SK-N-SH treated with all-trans-retinoic acid at 6 μM for 48 hours (cell line): ENCODE data around the gene HS3ST3A1.

Experiments
- ATAC-seq: fragments of 200-7000 bp; cut with Tn5 transposase; 3 replicates; pipeline ENCODE4 v1.9.1; 2020; ENCODE audit warnings: mild to moderate bottlenecking, moderate library complexity
- ARNTL ChIP-seq: fragments of 450-650 bp; formaldehyde crosslinking; IDR thresholded peaks from 2 replicates; pipeline ENCODE4 v1.5.0; 2020; ENCODE audit warnings: low read depth, mild to moderate bottlenecking, moderate library complexity, borderline replicate concordance
- BACH2 ChIP-seq: fragments of 250-450 bp; sonication (Bioruptor Pico); IDR thresholded peaks from 2 replicates; pipeline ENCODE4 v1.9.0; 2021; ENCODE audit warnings: mild to moderate bottlenecking, borderline replicate concordance
- CREB5 ChIP-seq: fragments of 250-450 bp; sonication (Bioruptor Pico); IDR thresholded peaks from 2 replicates; pipeline ENCODE4 v1.5.1; 2020; ENCODE audit warnings: low read depth, mild to moderate bottlenecking, moderate library complexity
- CSDC2 ChIP-seq: fragments of 250-450 bp; sonication (Bioruptor Pico); IDR thresholded peaks from 2 replicates; pipeline ENCODE4 v1.5.0; 2020; ENCODE audit warnings: mild to moderate bottlenecking, moderate library complexity
- CSRNP3 ChIP-seq: fragments of 250-450 bp; sonication (Bioruptor Pico); IDR thresholded peaks from 2 replicates; pipeline ENCODE4 v1.5.1; 2021; ENCODE audit warnings: mild to moderate bottlenecking, moderate library complexity
- ESRRG ChIP-seq: fragments of 250-450 bp; sonication (Bioruptor Pico); IDR thresholded peaks from 2 replicates; pipeline ENCODE4 v1.6.1; 2021; ENCODE audit warnings: mild to moderate bottlenecking
- GLIS3 ChIP-seq: fragments of 250-450 bp; sonication (Bioruptor Pico); IDR thresholded peaks from 2 replicates; pipeline ENCODE4 v1.5.0; 2020; ENCODE audit warnings: mild to moderate bottlenecking, moderate library complexity
- ISL1 ChIP-seq: fragments of 250-450 bp; sonication (Bioruptor Pico); IDR thresholded peaks from 2 replicates; pipeline ENCODE4 v2.1.2; 2022; ENCODE audit warnings: mild to moderate bottlenecking, moderate library complexity
- OSR1 ChIP-seq: fragments of 250-450 bp; sonication (Bioruptor Pico); IDR thresholded peaks from 2 replicates; pipeline ENCODE4 v1.8.0; 2022; ENCODE audit warnings: moderate library complexity, mild to moderate bottlenecking, inconsistent platforms
- PATZ1 ChIP-seq: fragments of 250-450 bp; sonication (Bioruptor Pico); IDR thresholded peaks from 2 replicates; pipeline ENCODE4 v1.8.0; 2020; ENCODE audit warnings: mild to moderate bottlenecking, moderate library complexity, borderline replicate concordance
- POU6F1 ChIP-seq: fragments of 250-450 bp; sonication (Bioruptor Pico); IDR thresholded peaks from 2 replicates; pipeline ENCODE4 v1.8.0; 2021; ENCODE audit warnings: low read depth, mild to moderate bottlenecking, moderate library complexity, borderline replicate concordance
- PPARA ChIP-seq: fragments of 250-450 bp; sonication (Bioruptor Pico); IDR thresholded peaks from 2 replicates; pipeline ENCODE4 v1.5.0; 2020; ENCODE audit warnings: mild to moderate bottlenecking, borderline replicate concordance
- RARB ChIP-seq: fragments of 250-450 bp; sonication (Bioruptor Pico); IDR thresholded peaks from 2 replicates; pipeline ENCODE4 v1.8.0; 2021; ENCODE audit warnings: mild to moderate bottlenecking, moderate library complexity
- SNAI2 ChIP-seq: fragments of 250-450 bp; sonication (Bioruptor Pico); IDR thresholded peaks from 2 replicates; pipeline ENCODE4 v1.5.0; 2020; ENCODE audit warnings: mild to moderate bottlenecking, moderate library complexity
- TCF4 ChIP-seq: fragments of 250-450 bp; sonication (Bioruptor Pico); IDR thresholded peaks from 2 replicates; pipeline ENCODE4 v1.8.0; 2021; ENCODE audit warnings: mild to moderate bottlenecking, moderate library complexity, borderline replicate concordance
- TOX ChIP-seq: fragments of 250-450 bp; sonication (Bioruptor Pico); IDR thresholded peaks from 2 replicates; pipeline ENCODE4 v1.8.0; 2021; ENCODE audit warnings: mild to moderate bottlenecking, moderate library complexity, borderline replicate concordance
- TSHZ2 ChIP-seq: fragments of 250-450 bp; sonication (Bioruptor Pico); IDR thresholded peaks from 2 replicates; pipeline ENCODE4 v1.5.0; 2020; ENCODE audit warnings: mild to moderate bottlenecking, moderate library complexity
- ZC3H10 ChIP-seq: fragments of 250-450 bp; sonication (Bioruptor Pico); IDR thresholded peaks from 2 replicates; pipeline ENCODE4 v1.5.1; 2021; ENCODE audit warnings: mild to moderate bottlenecking, moderate library complexity
- ZFP3 ChIP-seq: fragments of 250-450 bp; sonication (Bioruptor Pico); IDR thresholded peaks from 2 replicates; pipeline ENCODE4 v1.5.0; 2020; ENCODE audit warnings: mild to moderate bottlenecking, moderate library complexity
- ZFP30 ChIP-seq: fragments of 450-650 bp; formaldehyde crosslinking; IDR thresholded peaks from 2 replicates; pipeline ENCODE4 v1.5.0; 2022; ENCODE audit warnings: mild to moderate bottlenecking, moderate library complexity
- ZNF565 ChIP-seq: fragments of 450-650 bp; formaldehyde crosslinking; conservative IDR thresholded peaks from 2 replicates; pipeline ENCODE4 v1.5.0; 2020; ENCODE audit warnings: low read depth, mild to moderate bottlenecking, moderate library complexity
- ZNF70 ChIP-seq: fragments of 450-650 bp; formaldehyde crosslinking; IDR thresholded peaks from 2 replicates; pipeline ENCODE4 v1.5.0; 2020; ENCODE audit warnings: mild to moderate bottlenecking, moderate library complexity
- ZNF8 ChIP-seq: fragments of 450-650 bp; formaldehyde crosslinking; IDR thresholded peaks from 2 replicates; pipeline ENCODE4 v1.5.0; 2020; ENCODE audit warnings: mild to moderate bottlenecking, moderate library complexity

HS3ST3A1 gene

GRCh38 chr17:13544765-13545164 lies 57.0 kb downstream of the HS3ST3A1 start (continued):
- TF ChIP-seq TCF4 (CRISPR knock-in tag) (no peak), CREB5 (CRISPR knock-in tag) (no peak)

- peak; percentile 78 for ATAC-seq
- TF ChIP-seq POU6F1 (CRISPR knock-in tag), result 0 out of 2 replicates have a peak, but pooled peaks have one; percentile 10
- TF ChIP-seq CSDC2 (CRISPR knock-in tag), result no peak
- TF ChIP-seq ISL1 (CRISPR knock-in tag), result peak; percentile 78
These were observed 57.4 kb downstream of the HS3ST3A1 start for GRCh38 chr17:13544292-13544691.

DNA sequence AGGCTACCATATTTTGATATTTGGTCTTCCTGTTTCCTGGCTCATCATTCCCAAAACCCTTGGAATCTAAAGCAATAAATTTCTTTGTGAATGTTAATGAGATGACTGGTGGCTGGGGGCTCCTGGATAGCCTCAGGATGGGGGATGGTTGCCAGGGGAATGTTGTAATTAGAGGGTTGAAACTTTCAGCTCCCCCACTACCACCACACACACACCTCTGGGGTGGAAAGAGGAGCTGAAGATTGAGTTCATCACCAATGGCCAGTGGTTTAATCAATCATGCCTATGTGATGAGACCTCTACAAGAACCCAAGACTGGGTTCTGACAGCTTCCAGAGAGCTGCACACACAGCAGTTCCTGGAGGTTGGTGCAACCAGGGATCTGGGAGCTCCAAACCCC lies 59.1 kb downstream of the HS3ST3A1 start:
- no peak for ATAC-seq
- TF ChIP-seq TCF4 (CRISPR knock-in tag) (no peak), ISL1 (CRISPR knock-in tag) (peak; percentile 13; the same call in 1 of the 2 replicates), CSRNP3 (no peak)

DNA sequence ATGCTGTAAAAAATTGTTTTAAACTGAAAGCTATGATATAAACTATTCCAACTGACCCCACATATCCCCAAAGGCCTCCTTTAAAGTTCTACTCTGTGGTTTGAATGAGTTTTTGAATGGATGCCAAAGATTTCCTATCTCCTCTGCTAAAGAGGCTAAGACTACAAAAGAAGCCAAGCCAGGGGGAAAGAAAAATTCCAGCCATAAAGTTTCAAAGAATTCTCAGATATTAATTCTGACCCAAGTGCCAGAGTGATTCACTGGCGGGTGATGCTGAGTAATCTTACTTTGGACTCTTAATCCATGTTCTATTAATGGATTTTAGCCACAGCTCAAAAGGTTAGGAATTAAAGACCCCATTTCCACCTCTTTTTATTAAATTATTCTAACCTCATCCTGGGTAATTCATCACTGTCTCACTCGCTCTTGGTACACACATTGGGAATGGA lies 60.7 kb downstream of the HS3ST3A1 start:
- peak; percentile 73 for ATAC-seq
- TF ChIP-seq ARNTL (CRISPR knock-in tag), result no peak
- TF ChIP-seq CSRNP3, result no peak
- TF ChIP-seq ZNF8 (CRISPR knock-in tag), result no peak
- peak; percentile 87; the same call in 1 of the 2 replicates for TF ChIP-seq PATZ1 (CRISPR knock-in tag)
- no peak for TF ChIP-seq TCF4 (CRISPR knock-in tag)
- no peak for TF ChIP-seq CSDC2 (CRISPR knock-in tag)
- peak; percentile 91 for TF ChIP-seq ZC3H10
- TF ChIP-seq TSHZ2, result no peak
- TF ChIP-seq ZNF70 (CRISPR knock-in tag), result no peak
- no peak for TF ChIP-seq ZFP3 (CRISPR knock-in tag)
- TF ChIP-seq SNAI2 (CRISPR knock-in tag), result no peak
- no peak for TF ChIP-seq ZFP30 (CRISPR knock-in tag)
- no peak for TF ChIP-seq POU6F1 (CRISPR knock-in tag)
- TF ChIP-seq GLIS3 (CRISPR knock-in tag), result no peak
- 0 out of 2 replicates have a peak, but pooled peaks have one; percentile 19 for TF ChIP-seq CREB5 (CRISPR knock-in tag)
- no peak for TF ChIP-seq OSR1 (CRISPR knock-in tag)
- peak; percentile 76; the same call in 1 of the 2 replicates for TF ChIP-seq TOX (CRISPR knock-in tag)
- TF ChIP-seq ESRRG (CRISPR knock-in tag), result no peak
- no peak for TF ChIP-seq PPARA (CRISPR knock-in tag)
- no peak for TF ChIP-seq RARB
- no peak for TF ChIP-seq ZNF565 (CRISPR knock-in tag)
- no peak for TF ChIP-seq BACH2
